ENCODE measurements around the gene FXN. TPM values are rescaled to one million over a fixed set of nuclear protein-coding genes. Genes with fewer than 3 reads are reported as not detected.

Gene FXN
- total RNA-seq, 4 donors from 2014 or later: 4.0 to 7.2 (median 5.5) TPM

DNA sequence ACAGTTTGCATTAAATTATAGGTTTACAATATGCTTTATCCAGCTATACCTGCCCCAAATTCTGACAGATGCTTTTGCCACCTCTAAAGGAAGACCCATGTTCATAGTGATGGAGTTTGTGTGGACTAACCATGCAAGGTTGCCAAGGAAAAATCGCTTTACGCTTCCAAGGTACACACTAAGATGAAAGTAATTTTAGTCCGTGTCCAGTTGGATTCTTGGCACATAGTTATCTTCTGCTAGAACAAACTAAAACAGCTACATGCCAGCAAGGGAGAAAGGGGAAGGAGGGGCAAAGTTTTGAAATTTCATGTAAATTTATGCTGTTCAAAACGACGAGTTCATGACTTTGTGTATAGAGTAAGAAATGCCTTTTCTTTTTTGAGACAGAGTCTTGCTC is 41.0 kb downstream of the FXN start:
- TF ChIP-seq, protein P1, sequence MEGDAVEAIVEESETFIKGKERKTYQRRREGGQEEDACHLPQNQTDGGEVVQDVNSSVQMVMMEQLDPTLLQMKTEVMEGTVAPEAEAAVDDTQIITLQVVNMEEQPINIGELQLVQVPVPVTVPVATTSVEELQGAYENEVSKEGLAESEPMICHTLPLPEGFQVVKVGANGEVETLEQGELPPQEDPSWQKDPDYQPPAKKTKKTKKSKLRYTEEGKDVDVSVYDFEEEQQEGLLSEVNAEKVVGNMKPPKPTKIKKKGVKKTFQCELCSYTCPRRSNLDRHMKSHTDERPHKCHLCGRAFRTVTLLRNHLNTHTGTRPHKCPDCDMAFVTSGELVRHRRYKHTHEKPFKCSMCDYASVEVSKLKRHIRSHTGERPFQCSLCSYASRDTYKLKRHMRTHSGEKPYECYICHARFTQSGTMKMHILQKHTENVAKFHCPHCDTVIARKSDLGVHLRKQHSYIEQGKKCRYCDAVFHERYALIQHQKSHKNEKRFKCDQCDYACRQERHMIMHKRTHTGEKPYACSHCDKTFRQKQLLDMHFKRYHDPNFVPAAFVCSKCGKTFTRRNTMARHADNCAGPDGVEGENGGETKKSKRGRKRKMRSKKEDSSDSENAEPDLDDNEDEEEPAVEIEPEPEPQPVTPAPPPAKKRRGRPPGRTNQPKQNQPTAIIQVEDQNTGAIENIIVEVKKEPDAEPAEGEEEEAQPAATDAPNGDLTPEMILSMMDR (IDR thresholded peaks at IDR 0.05): no peak
- ATAC-seq (ENCODE audit: low FRiP score): peak; percentile 55
- no peak for DNase-seq (ENCODE audit: low spot score)

DNA sequence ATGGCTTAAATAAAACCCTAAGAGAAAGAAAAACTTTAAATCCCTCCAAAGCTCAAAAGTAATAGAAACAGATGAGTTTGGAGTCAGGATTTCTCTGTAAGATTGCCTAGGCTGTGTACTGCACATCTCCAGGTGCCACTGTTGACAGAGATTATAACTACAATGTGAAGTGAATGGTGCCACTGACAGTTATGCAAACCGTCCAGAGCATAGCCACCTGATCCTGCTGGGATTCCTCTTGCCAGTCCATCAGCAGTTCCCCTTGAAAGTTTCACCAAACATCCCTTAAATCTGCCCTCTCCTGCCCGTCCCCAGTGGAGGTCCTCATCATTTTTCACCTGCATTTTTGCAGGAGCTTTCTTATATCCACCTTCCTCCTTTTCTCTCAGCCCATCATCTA is 42.5 kb downstream of the FXN start:
- ATAC-seq (ENCODE audit: low FRiP score) (peak; percentile 13), DNase-seq (ENCODE audit: low spot score) (no peak)
- TF ChIP-seq, protein P1 (IDR thresholded peaks at IDR 0.05): no peak

DNA sequence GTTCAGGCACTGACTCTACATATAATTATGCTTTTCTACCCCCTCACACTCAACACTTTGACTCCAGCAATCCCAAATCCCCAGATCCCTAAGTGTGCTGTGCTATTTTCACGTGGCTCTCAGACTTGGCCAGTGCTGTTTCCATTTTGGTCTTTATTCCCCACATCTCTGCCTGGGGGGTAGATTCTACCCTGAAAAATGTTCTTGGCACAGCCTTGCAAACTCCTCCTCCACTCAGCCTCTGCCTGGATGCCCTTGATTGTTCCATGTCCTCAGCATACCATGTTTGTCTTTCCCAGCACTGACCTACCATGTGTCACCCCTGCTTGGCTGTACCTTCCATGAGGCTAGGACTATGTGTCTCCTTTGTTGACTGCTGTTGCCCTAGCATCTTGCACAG is 43.0 kb downstream of the FXN start:
- DNase-seq (ENCODE audit: low spot score) (no peak), ATAC-seq (ENCODE audit: low FRiP score) (peak; percentile 77)
- TF ChIP-seq, protein P1 (IDR thresholded peaks at IDR 0.05): no peak

DNA sequence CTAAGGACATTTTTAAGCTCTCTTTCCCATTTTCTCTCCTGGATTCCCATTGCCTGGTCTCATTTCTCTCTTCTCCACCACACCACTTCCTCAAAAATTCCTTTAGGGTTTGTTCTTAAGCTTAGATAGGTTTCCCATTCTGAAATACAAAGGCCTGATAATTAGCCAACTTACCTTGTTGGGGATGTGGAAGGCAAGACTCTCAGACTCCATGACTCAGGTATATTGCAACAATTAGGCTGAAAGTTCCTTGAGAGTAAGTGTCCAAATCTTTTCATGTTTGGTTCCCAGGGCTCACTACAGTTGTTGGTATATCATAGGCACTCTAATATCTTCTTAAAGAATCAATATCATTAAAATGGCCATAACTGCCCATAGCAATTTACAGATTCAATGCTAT is 43.6 kb downstream of the FXN start:
- TF ChIP-seq, protein P1 (IDR thresholded peaks at IDR 0.05): no peak
- DNase-seq (ENCODE audit: low spot score): no peak
- ATAC-seq (ENCODE audit: low FRiP score): no peak

DNA sequence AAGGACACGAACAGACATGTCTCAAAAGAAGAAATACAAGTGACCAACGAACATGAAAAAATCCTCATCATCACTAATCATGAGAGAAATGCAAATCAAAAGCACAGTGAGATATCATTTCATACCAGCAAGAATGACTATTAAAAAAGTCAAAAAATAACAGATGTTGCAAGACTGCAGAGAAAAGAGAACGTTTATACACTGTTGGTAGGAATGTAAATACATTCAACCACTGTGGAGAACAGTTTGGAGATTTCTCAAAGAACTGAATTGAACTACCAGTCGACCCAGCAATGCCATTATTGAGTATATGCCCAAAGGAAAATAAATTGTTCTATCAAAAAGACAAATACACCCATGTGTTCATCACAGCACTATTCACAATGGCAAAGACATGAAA is 45.7 kb downstream of the FXN start:
- TF ChIP-seq, protein P1 (IDR thresholded peaks at IDR 0.05): no peak
- ATAC-seq (ENCODE audit: low FRiP score) (no peak), DNase-seq (ENCODE audit: low spot score) (no peak)

DNA sequence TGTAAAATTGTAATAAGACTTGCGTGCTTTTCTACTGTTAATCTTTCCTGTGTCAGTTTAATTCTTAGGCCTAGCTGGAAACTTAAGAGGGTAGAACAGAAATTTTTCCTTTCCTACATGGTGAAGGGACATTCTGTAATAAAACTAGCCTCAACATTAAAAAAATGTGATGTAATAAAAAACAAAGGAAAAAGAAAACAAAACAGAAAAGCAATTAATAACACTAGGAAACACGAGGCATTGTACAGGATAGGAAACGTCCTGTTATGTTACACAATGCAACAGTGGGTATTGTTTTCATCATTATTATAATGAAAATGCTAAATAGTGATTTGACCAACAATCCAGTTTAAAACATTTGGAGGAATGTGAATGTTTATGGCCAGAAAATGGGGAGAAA is 47.8 kb downstream of the FXN start:
- ATAC-seq (ENCODE audit: low FRiP score) (no peak), DNase-seq (ENCODE audit: low spot score) (no peak)
- TF ChIP-seq, protein P1 (IDR thresholded peaks at IDR 0.05): no peak

DNA sequence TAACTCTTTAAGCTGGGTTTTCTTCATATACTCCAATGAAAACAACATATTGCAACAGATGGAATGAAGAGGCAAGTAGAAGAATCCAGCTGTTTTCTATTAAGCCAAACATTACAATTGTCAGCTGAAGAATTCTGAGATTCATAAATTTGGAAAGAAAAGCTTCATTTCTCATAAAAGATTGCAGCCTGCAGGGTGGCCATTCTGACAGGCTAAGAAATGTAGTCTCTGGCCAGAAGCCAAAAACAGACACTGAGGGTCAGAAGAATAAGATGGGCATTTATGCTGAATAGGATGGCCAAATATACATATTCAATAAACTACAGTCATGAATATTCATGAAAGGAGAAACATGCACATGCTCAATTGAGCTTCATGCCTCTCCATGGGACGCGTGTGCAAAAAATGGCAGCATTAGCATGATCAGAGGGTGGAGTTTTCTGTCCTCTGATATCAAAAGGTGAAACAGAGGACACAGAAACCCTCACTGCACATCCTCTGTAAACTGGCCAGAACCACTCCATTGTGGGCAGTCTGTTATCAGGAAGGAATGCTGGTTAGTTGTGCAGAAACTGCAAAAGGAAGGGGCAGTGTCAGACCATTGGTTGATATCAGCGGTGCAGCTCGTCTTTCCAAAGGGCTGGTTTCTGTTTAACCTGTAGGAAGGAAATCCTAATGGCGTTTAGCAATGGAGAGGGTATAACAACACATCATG is 50.2 kb downstream of the FXN start:
- TF ChIP-seq, protein P1 (IDR thresholded peaks at IDR 0.05): no peak
- ATAC-seq (ENCODE audit: low FRiP score): peak; percentile 77
- no peak for DNase-seq (ENCODE audit: low spot score)
